ENCODE measurements around the gene FKBP11.
"Not testable (repeated sequence)": the region's sequence is repeated elsewhere in the genome, so short reads cannot be mapped to it uniquely, and the experiment has no call there.

Gene FKBP11

GRCh38 chr12:48930475-48930874 lies 5.2 kb upstream of the FKBP11 start:
- Histone ChIP-seq H3K4me3 (no peak overlapping the region), H3K9ac (ENCODE audit: insufficient read length) (no peak overlapping the region), H3K9me3 (ENCODE audit: low read depth, low read length) (no peaks in the 10 kb centered on the region), H3K27ac (no peak overlapping the region), H3K36me3 (ENCODE audit: insufficient read depth, low read length) (peaks cover 47% of the 10 kb centered on the region)
- DNase-seq (ENCODE audit: low read depth, low spot score): no peak
- TF ChIP-seq POLR2AphosphoS5 (IDR thresholded peaks at IDR 0.05; ENCODE audit: borderline replicate concordance, low read depth, low read length) (no peak), EZH2 (IDR thresholded peaks at IDR 0.05) (no peak)

DNA sequence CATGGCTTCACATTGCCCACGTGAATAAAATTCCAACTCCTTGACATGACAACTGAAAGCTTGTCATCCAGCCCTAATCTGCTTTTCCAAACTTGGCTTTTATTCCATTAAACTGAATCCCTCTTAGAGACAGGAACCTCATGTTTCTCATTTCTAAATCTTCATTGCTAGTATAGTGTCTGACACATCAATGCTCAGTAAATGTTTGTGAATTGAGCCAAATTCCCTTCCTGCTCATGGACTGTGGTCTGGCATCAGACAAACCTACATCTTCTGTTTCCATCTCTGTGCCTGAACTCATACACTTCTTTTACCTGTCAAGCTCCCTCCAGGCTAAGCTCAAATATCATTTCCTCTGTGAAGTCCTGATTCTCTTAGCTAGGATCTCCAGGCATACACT lies 4.3 kb upstream of the FKBP11 start:
- H3K27ac ChIP-seq: no peak overlapping the region
- H3K9me3 ChIP-seq (ENCODE audit: low read depth, low read length): no peaks in the 10 kb centered on the region
- DNase-seq (ENCODE audit: low read depth, low spot score): no peak
- peaks cover 40% of the 10 kb centered on the region for H3K36me3 ChIP-seq (ENCODE audit: insufficient read depth, low read length)
- TF ChIP-seq POLR2AphosphoS5 (IDR thresholded peaks at IDR 0.05; ENCODE audit: borderline replicate concordance, low read depth, low read length): no peak
- no peak for TF ChIP-seq EZH2 (IDR thresholded peaks at IDR 0.05)
- no peak for TF ChIP-seq FOXP2 (optimal IDR thresholded peaks at IDR 0.05; ENCODE audit: control extremely low read depth, extremely low read length, insufficient read depth)
- no peak overlapping the region for H3K4me3 ChIP-seq
- H3K9ac ChIP-seq (ENCODE audit: insufficient read length): no peak overlapping the region

DNA sequence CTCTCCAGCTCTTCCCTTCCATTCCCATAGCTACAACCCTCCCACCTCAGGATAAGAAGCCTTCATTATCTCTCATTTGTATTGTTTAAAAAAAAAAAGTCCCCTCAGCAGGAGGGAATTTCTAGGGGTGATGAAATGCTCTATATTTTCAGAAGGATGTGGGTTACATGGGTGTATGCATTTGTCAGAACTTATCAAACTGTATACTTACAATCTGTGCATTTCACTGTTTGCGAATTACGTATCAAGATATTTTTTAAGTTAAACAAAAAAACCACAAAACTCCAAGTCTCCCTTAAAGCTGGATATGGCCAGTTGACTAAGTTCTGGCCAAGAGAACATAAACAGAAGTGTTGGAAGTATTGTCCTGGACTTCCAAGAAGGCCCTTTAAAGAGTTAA lies 2.0 kb upstream of the FKBP11 start:
- no peak overlapping the region; the same call in 1 of the 2 replicates for H3K27ac ChIP-seq
- H3K9ac ChIP-seq (ENCODE audit: insufficient read length): no peak overlapping the region
- DNase-seq (ENCODE audit: low read depth, low spot score): no peak
- TF ChIP-seq POLR2AphosphoS5 (IDR thresholded peaks at IDR 0.05; ENCODE audit: borderline replicate concordance, low read depth, low read length) (no peak), EZH2 (IDR thresholded peaks at IDR 0.05) (no peak), FOXP2 (optimal IDR thresholded peaks at IDR 0.05; ENCODE audit: control extremely low read depth, extremely low read length, insufficient read depth) (no peak)
- no peak overlapping the region for H3K4me3 ChIP-seq
- H3K9me3 ChIP-seq (ENCODE audit: low read depth, low read length): no peaks in the 10 kb centered on the region
- H3K36me3 ChIP-seq (ENCODE audit: insufficient read depth, low read length): peaks cover 23% of the 10 kb centered on the region

DNA sequence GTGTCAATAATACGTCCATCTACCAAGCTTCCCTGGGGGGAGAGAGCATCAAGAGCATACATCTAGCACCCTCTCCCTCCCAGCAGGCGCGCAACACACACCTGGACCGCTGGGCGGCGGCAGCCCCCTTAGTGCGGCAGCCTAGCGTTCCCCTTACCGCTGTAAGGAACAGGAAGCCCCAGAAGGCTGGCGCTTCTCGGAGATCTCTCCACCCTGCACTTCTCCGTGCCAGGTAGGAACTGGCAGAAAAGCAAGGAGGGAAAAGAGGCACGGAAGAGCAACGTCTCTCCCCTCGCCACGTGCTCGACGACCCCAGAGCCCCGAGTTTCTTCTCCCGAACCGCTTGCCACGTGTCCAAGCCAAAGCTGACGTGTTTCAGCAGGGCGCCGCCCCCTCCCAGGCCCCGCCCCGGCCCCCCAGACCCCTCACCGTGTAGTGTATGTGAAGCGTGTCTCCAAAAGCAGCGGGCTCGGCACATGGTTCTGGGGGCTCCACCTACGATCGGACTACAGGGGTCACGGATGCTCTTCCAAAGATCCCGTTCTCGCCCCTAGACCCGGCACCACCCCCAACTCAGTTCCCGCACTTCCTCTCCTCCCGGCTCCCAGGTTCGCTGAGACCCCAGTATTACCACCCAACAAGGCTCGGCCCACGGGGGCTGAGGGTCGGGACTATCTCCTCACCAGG lies 532 bp downstream of the FKBP11 start:
- Histone ChIP-seq H3K36me3 (ENCODE audit: insufficient read depth, low read length) (peaks cover 12% of the 10 kb centered on the region; the same call in 1 of the 2 replicates), H3K4me3 (peak overlapping the region; percentile 88), H3K9ac (ENCODE audit: insufficient read length) (peak overlapping the region; percentile 77), H3K27ac (no peak overlapping the region), H3K9me3 (ENCODE audit: low read depth, low read length) (no peaks in the 10 kb centered on the region)
- no peak for DNase-seq (ENCODE audit: low read depth, low spot score)
- TF ChIP-seq EZH2 (IDR thresholded peaks at IDR 0.05) (no peak), POLR2AphosphoS5 (IDR thresholded peaks at IDR 0.05; ENCODE audit: borderline replicate concordance, low read depth, low read length) (peak; percentile 45)

- Histone ChIP-seq H3K9ac (ENCODE audit: insufficient read length) (no peak overlapping the region), H3K4me3 (no peak overlapping the region), H3K9me3 (ENCODE audit: low read depth, low read length) (no peaks in the 10 kb centered on the region), H3K36me3 (ENCODE audit: insufficient read depth, low read length) (peaks cover 5% of the 10 kb centered on the region; the same call in 1 of the 2 replicates), H3K27ac (no peak overlapping the region)
- DNase-seq (ENCODE audit: low read depth, low spot score): no peak
- TF ChIP-seq EZH2 (IDR thresholded peaks at IDR 0.05) (no peak), FOXP2 (optimal IDR thresholded peaks at IDR 0.05; ENCODE audit: control extremely low read depth, extremely low read length, insufficient read depth) (no peak), POLR2AphosphoS5 (IDR thresholded peaks at IDR 0.05; ENCODE audit: borderline replicate concordance, low read depth, low read length) (no peak)
Observed at GRCh38 chr12:48923117-48923516, 2.2 kb downstream of the FKBP11 start.

GRCh38 chr12:48917857-48918537 lies 7.3 kb downstream of the FKBP11 start:
- Histone ChIP-seq H3K27ac (no peak overlapping the region), H3K36me3 (ENCODE audit: insufficient read depth, low read length) (peaks cover 5% of the 10 kb centered on the region; the same call in 1 of the 2 replicates), H3K9ac (ENCODE audit: insufficient read length) (no peak overlapping the region), H3K4me3 (no peak overlapping the region), H3K9me3 (ENCODE audit: low read depth, low read length) (no peaks in the 10 kb centered on the region)
- no peak for DNase-seq (ENCODE audit: low read depth, low spot score)
- TF ChIP-seq POLR2AphosphoS5 (IDR thresholded peaks at IDR 0.05; ENCODE audit: borderline replicate concordance, low read depth, low read length): no peak
- no peak for TF ChIP-seq EZH2 (IDR thresholded peaks at IDR 0.05)
- TF ChIP-seq FOXP2 (optimal IDR thresholded peaks at IDR 0.05; ENCODE audit: control extremely low read depth, extremely low read length, insufficient read depth): no peak

GRCh38 chr12:48910196-48910595 lies 15.1 kb downstream of the FKBP11 start:
- Histone ChIP-seq H3K9me3 (ENCODE audit: low read depth, low read length) (no peaks in the 10 kb centered on the region), H3K4me3 (no peak overlapping the region), H3K9ac (ENCODE audit: insufficient read length) (no peak overlapping the region), H3K36me3 (ENCODE audit: insufficient read depth, low read length) (no peaks in the 10 kb centered on the region), H3K27ac (no peak overlapping the region)
- no peak for DNase-seq (ENCODE audit: low read depth, low spot score)
- TF ChIP-seq POLR2AphosphoS5 (IDR thresholded peaks at IDR 0.05; ENCODE audit: borderline replicate concordance, low read depth, low read length): no peak
- no peak for TF ChIP-seq FOXP2 (optimal IDR thresholded peaks at IDR 0.05; ENCODE audit: control extremely low read depth, extremely low read length, insufficient read depth)
- no peak for TF ChIP-seq EZH2 (IDR thresholded peaks at IDR 0.05)

DNA sequence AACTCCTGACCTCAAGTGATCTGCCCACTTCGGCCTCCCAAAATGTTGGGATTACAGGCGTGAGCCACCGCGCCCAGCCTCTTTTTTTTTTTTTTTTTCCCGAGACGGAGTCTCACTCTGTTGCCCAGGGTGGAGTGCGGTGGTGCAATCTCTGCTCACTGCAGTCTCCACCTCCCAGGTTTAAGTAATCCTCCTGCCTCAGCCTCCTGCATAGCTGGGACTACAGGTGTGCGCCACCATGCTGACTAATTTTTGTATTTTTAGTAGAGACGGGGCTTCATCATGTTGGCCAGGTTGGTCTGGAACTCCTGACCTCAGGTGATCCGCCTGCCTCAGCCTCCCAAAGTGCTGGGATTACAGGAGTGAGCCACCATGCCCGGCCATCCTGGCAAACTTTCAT lies 15.6 kb downstream of the FKBP11 start:
- not testable (repeated sequence) for H3K9me3 ChIP-seq (ENCODE audit: low read depth, low read length); DNase-seq (ENCODE audit: low read depth, low spot score)

DNA sequence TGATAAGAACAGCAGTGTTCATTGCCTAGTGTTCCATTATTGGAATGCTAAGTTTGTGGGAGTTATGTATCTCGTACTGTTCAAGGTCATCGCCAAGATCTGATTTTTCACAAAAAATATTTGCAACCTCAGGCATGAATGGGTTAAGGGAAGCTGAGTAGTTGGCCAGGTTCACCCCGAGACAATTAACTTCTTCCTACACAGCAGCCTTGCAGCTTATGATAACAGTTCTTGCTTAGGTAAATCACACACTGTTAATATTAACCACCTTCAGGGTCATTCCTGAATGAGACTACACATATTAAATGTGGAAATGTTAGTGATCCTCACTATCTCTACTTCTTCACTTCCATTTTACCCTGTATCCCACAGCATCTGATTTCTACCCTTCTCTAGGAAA lies 18.0 kb downstream of the FKBP11 start:
- no peak overlapping the region for H3K4me3 ChIP-seq
- no peak overlapping the region for H3K27ac ChIP-seq
- no peaks in the 10 kb centered on the region for H3K9me3 ChIP-seq (ENCODE audit: low read depth, low read length)
- no peaks in the 10 kb centered on the region for H3K36me3 ChIP-seq (ENCODE audit: insufficient read depth, low read length)
- DNase-seq (ENCODE audit: low read depth, low spot score): no peak
- no peak for TF ChIP-seq EZH2 (IDR thresholded peaks at IDR 0.05)
- TF ChIP-seq POLR2AphosphoS5 (IDR thresholded peaks at IDR 0.05; ENCODE audit: borderline replicate concordance, low read depth, low read length): no peak
- TF ChIP-seq FOXP2 (optimal IDR thresholded peaks at IDR 0.05; ENCODE audit: control extremely low read depth, extremely low read length, insufficient read depth): no peak
- no peak overlapping the region for H3K9ac ChIP-seq (ENCODE audit: insufficient read length)

More for the DNA sequence above, 15.6 kb downstream of the FKBP11 start:
- H3K27ac ChIP-seq; H3K9ac ChIP-seq (ENCODE audit: insufficient read length); H3K36me3 ChIP-seq (ENCODE audit: insufficient read depth, low read length); H3K4me3 ChIP-seq: not testable (repeated sequence)
